ENCODE results near the gene PRRG4. TPM values are rescaled to one million over a fixed set of nuclear protein-coding genes. Genes with fewer than 3 reads are reported as not detected.

Gene PRRG4
- total RNA-seq, 1 experiment from 2014 or later: 1.2 TPM

GRCh38 chr11:32790916-32791315 is 38.8 kb upstream of the PRRG4 start:
- H3K4me3 Mint-ChIP-seq: no peak overlapping the region
- Histone ChIP-seq H2BK15ac (ENCODE audit: low read depth, low read length) (no peak overlapping the region), H3K27me3 (ENCODE audit: insufficient read depth, low read length) (no peaks in the 10 kb centered on the region), H3K9ac (ENCODE audit: extremely low read depth, insufficient read length, low read length) (no peak overlapping the region), H4K20me1 (ENCODE audit: control insufficient read depth, insufficient read depth, insufficient read length) (no peaks in the 10 kb centered on the region), H4K5ac (ENCODE audit: insufficient read length, low read depth, low read length) (no peak overlapping the region), H2AFZ (ENCODE audit: low read length) (no peak overlapping the region), H2BK12ac (ENCODE audit: insufficient read length, low read depth, low read length) (no peak overlapping the region), H3K14ac (ENCODE audit: insufficient read depth, low read length) (no peak overlapping the region), H3K79me1 (ENCODE audit: insufficient read depth, low read depth, low read length, poor library complexity, severe bottlenecking) (no peaks in the 10 kb centered on the region), H3K4me1 (ENCODE audit: insufficient read depth, low read length) (no peaks in the 10 kb centered on the region), H3K18ac (ENCODE audit: insufficient read length, low read depth, low read length) (no peak overlapping the region), H2BK20ac (ENCODE audit: low read depth, low read length, poor library complexity, severe bottlenecking) (no peak overlapping the region), H4K91ac (ENCODE audit: insufficient read length, low read depth, low read length) (no peak overlapping the region), H3K4me2 (ENCODE audit: insufficient read depth, insufficient read length, low read length) (no peak overlapping the region), H3K79me2 (ENCODE audit: insufficient read depth, low read length) (no peaks in the 10 kb centered on the region), H3K23ac (ENCODE audit: insufficient read length, low read depth, low read length) (no peak overlapping the region), H3K23me2 (ENCODE audit: insufficient read length, low read depth, low read length, poor library complexity, severe bottlenecking) (no peaks in the 10 kb centered on the region), H3K4ac (ENCODE audit: low read depth, low read length) (no peak overlapping the region), H4K8ac (replicated peaks; ENCODE audit: insufficient read length, low read depth, low read length) (no peak overlapping the region), H3K9me3 (ENCODE audit: control insufficient read depth, low read depth, low read length) (no peaks in the 10 kb centered on the region), H3K56ac (ENCODE audit: insufficient read length, low read depth, low read length) (no peak overlapping the region), H2AK5ac (ENCODE audit: insufficient read length, low read length) (no peak overlapping the region), H2BK5ac (ENCODE audit: insufficient read length, low read length) (no peak overlapping the region), H3K27ac (ENCODE audit: insufficient read length, low read depth, low read length) (no peak overlapping the region), H3T11ph (ENCODE audit: low read length) (no peak overlapping the region), H2BK120ac (ENCODE audit: low read depth, low read length, poor library complexity, severe bottlenecking) (no peak overlapping the region)
- peaks cover 7% of the 10 kb centered on the region for H3K27me3 Mint-ChIP-seq (ENCODE audit: low read depth)
- TF ChIP-seq CTCF (conservative IDR thresholded peaks at IDR 0.05): no peak
- H3K9me3 Mint-ChIP-seq: no peaks in the 10 kb centered on the region; a peak in 1 of 5 replicates
- H3K27ac Mint-ChIP-seq: no peak overlapping the region
- WGBS (ENCODE audit: extremely low coverage, insufficient read length, low lambda C conversion rate): no CpG with 5 or more reads among the region's 1 CpG
- H3K36me3 Mint-ChIP-seq (ENCODE audit: insufficient read depth in 1 of 3, low read depth in 3 of 3): no peaks in the 10 kb centered on the region
- peaks cover 3 to 6% of the 10 kb centered on the region in 2 experiments; a peak in 3 of 4 replicates for H3K4me1 Mint-ChIP-seq
- no peak for DNase-seq

All from H9 (cell line).